GM18517 (cell line): ENCODE results near the gene IL18BP.

Source experiments
- ATAC-seq: cut with Tn5 transposase; IDR thresholded peaks from one replicate; pipeline ENCODE4 v1.9.1; 2021; ENCODE audit warnings: mild to moderate bottlenecking, moderate library complexity; ENCODE audit not compliant: unreplicated experiment

Gene IL18BP

GRCh38 chr11:71998649-71999310 lies at the start of gene IL18BP:
TSS of gene IL18BP (plus strand) at chr11:71998909. CDS start at chr11:71999985, 1,076 bp downstream.
- no peak for ATAC-seq

GRCh38 chr11:71949034-71949433 lies 49.7 kb upstream of the IL18BP start:
- no peak for ATAC-seq

GRCh38 chr11:71951741-71952310 lies 46.9 kb upstream of the IL18BP start:
- ATAC-seq: no peak

- no peak for ATAC-seq
Measured at GRCh38 chr11:71955898-71956456, 42.7 kb upstream of the IL18BP start.

GRCh38 chr11:71962428-71963038 lies 36.2 kb upstream of the IL18BP start:
- peak; percentile 77 for ATAC-seq

- ATAC-seq: no peak
Measured at GRCh38 chr11:71963468-71963867, 35.2 kb upstream of the IL18BP start.

- ATAC-seq: no peak
Measured at GRCh38 chr11:71964641-71965040, 34.1 kb upstream of the IL18BP start.

- ATAC-seq: no peak
Measured at GRCh38 chr11:71971680-71972079, 27.0 kb upstream of the IL18BP start.

- ATAC-seq: no peak
Measured at GRCh38 chr11:71976551-71976950, 22.2 kb upstream of the IL18BP start.

- no peak for ATAC-seq
Measured at GRCh38 chr11:71977090-71977489, 21.6 kb upstream of the IL18BP start.

GRCh38 chr11:71977743-71978418 lies 20.8 kb upstream of the IL18BP start:
- ATAC-seq: no peak

- ATAC-seq: no peak
Measured at GRCh38 chr11:71979094-71979493, 19.6 kb upstream of the IL18BP start.

GRCh38 chr11:71979602-71980001 lies 19.1 kb upstream of the IL18BP start:
- ATAC-seq: no peak

- ATAC-seq: no peak
Measured at GRCh38 chr11:71986131-71986530, 12.6 kb upstream of the IL18BP start.

- no peak for ATAC-seq
Measured at GRCh38 chr11:71987521-71987920, 11.2 kb upstream of the IL18BP start.

GRCh38 chr11:71988050-71988449 lies 10.7 kb upstream of the IL18BP start:
- ATAC-seq: no peak

GRCh38 chr11:71990701-71991100 lies 8.0 kb upstream of the IL18BP start:
- no peak for ATAC-seq

- ATAC-seq: peak; percentile 79
Measured at GRCh38 chr11:71991494-71991893, 7.2 kb upstream of the IL18BP start.

- ATAC-seq: no peak
Measured at GRCh38 chr11:71992136-71992730, 6.5 kb upstream of the IL18BP start.

- no peak for ATAC-seq
Measured at GRCh38 chr11:71994786-71995185, 3.9 kb upstream of the IL18BP start.

- ATAC-seq: no peak
Measured at GRCh38 chr11:71995726-71996291, 2.9 kb upstream of the IL18BP start.
